ENCODE data around the gene ZP3. TPM values are rescaled to one million over a fixed set of nuclear protein-coding genes. Genes with fewer than 3 reads are reported as not detected.
"Not testable (repeated sequence)": the region's sequence is repeated elsewhere in the genome, so short reads cannot be mapped to it uniquely, and the experiment has no call there.

ZP3 gene
- total and polyA plus RNA-seq, 8 donors = 1.0 to 13.8 (median 3.1) TPM

DNA sequence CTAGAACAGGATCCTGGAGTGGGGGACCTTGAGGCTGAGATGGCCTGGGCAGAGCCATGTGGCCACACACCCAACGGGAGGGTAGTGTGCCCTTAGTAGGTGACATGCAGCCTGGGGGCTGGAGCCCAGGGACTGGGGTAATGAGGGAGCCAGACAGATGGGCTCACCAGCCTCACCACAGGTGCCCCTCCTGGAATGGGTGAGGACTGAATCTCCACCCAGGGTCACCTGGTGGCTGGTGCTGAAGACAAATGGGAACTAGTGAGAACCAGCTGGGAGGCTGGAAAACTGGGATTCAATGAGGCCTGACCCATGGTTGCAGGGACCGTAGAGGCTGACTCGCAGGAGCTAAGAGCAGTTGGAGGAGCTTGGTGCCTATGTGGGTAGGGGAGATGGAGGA lies 6.1 kb downstream of the ZP3 start:
- H3K27me3 ChIP-seq = no peaks in the 10 kb centered on the region
- H3K36me3 ChIP-seq = no peaks in the 10 kb centered on the region
- no peak overlapping the region for H3K27ac ChIP-seq
- no peak for ATAC-seq
- peaks cover 0 to 9% of the 10 kb centered on the region in 2 donors for H3K4me1 ChIP-seq
- TF ChIP-seq, protein P1, sequence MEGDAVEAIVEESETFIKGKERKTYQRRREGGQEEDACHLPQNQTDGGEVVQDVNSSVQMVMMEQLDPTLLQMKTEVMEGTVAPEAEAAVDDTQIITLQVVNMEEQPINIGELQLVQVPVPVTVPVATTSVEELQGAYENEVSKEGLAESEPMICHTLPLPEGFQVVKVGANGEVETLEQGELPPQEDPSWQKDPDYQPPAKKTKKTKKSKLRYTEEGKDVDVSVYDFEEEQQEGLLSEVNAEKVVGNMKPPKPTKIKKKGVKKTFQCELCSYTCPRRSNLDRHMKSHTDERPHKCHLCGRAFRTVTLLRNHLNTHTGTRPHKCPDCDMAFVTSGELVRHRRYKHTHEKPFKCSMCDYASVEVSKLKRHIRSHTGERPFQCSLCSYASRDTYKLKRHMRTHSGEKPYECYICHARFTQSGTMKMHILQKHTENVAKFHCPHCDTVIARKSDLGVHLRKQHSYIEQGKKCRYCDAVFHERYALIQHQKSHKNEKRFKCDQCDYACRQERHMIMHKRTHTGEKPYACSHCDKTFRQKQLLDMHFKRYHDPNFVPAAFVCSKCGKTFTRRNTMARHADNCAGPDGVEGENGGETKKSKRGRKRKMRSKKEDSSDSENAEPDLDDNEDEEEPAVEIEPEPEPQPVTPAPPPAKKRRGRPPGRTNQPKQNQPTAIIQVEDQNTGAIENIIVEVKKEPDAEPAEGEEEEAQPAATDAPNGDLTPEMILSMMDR (IDR thresholded peaks at IDR 0.05) = no peak
- no peak for DNase-seq
- intact Hi-C loops (cut with DNase I) = no loop called here
- no peak overlapping the region for H3K4me3 ChIP-seq
- H3K9me3 ChIP-seq = no peaks in the 10 kb centered on the region

DNA sequence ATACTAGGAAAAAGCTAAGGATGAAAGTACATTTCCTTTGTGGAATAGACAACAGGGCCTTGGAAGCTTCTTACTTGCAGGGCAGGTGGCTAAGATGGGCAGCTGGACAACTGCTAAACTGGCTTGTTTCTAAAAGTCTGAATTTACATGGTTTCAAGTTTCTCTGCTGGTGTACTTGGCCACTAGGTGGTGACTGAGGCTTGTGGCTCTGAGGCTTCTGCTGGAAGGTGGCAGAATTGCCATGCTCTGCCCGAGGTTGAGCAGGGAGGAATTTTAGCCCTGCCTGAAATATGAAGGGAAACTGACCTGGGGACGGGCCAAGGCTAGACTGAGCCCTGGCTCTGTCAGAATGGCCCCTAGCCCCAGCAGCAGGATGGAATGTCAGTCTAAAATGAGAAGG lies 13.1 kb downstream of the ZP3 start:
- TF ChIP-seq, protein P1 (IDR thresholded peaks at IDR 0.05) = peak; percentile 55 to 56
- H3K4me3 ChIP-seq; H3K4me1 ChIP-seq; intact Hi-C loops (cut with DNase I); H3K36me3 ChIP-seq; H3K9me3 ChIP-seq; H3K27me3 ChIP-seq; H3K27ac ChIP-seq: not testable (repeated sequence)
- peak; percentile 91 for ATAC-seq
- DNase-seq = peak; percentile 46 to 76 (median 66)

DNA sequence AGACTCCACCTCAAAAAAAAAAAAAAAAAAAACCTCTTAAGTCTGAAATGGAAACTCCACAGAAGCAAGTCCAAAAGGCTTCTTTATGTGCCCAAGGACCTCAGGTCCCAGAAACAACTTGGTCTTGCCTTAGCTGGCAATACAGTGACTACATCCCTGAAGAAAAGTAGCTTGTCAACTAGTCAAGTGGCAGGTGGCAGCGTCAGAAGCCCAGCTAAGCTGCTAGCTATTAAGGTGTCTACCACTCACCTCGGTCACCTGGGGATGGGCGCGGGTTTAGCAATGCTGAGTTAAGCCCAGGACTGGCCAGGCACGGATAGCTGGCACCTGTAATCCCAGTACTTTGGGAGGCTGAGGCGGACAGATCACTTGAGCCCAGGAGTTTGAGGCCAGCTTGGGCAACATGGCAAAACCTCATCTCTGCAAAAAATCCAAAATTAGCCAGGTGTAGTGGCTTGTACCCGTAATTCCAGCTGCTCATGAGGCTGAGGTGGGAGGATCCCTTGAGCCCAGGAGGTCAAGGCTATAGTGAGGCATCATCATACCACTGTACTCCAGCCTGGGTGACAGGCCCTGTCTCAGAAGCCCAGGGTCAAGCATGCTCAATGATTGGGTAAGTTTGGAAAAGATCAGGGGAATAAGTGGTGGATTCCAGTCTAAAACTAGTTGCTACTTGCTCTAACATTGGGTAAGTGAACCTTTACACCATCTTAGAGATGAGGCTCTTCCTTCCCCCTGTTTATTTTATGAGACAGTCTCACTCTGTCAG lies 14.6 kb downstream of the ZP3 start:
- H3K36me3 ChIP-seq; H3K27me3 ChIP-seq; H3K4me3 ChIP-seq; intact Hi-C loops (cut with DNase I); DNase-seq; H3K27ac ChIP-seq; H3K4me1 ChIP-seq; H3K9me3 ChIP-seq: not testable (repeated sequence)
- peak; percentile 33 for ATAC-seq

DNA sequence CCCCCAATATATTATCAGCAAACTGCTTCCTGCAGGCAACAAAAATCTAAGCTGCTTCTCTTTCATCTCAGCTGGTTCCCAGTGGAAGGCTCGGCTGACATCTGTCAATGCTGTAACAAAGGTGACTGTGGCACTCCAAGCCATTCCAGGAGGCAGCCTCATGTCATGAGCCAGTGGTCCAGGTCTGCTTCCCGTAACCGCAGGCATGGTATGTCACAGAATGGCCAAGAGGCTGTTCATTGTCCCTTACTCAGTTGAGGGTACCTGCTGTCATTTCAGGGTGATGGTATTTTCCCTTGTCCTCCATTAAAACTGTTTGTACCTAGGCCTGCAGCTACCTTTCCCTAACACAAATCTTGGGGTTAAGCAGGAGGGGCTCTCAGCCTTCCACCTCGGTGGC lies 15.7 kb downstream of the ZP3 start:
- intact Hi-C loops (cut with DNase I); H3K4me3 ChIP-seq; DNase-seq; H3K27me3 ChIP-seq; ATAC-seq; H3K9me3 ChIP-seq; H3K27ac ChIP-seq; H3K36me3 ChIP-seq: not testable (repeated sequence)
- H3K4me1 ChIP-seq = peaks cover 0 to 10% of the 10 kb centered on the region in 2 donors

DNA sequence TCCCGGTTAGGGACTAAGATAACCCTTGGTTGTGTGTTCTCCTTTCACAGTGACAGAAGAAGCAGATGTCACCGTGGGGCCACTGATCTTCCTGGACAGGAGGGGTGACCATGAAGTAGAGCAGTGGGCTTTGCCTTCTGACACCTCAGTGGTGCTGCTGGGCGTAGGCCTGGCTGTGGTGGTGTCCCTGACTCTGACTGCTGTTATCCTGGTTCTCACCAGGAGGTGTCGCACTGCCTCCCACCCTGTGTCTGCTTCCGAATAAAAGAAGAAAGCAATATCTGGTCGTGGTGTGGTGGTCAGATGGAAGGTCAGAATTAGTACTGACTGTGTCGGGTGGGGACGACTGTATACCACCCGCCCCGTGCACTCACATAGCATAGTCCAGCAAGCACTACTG lies 17.0 kb downstream of the ZP3 start:
- H3K27me3 ChIP-seq; DNase-seq; H3K4me3 ChIP-seq; H3K36me3 ChIP-seq; intact Hi-C loops (cut with DNase I); H3K27ac ChIP-seq; H3K9me3 ChIP-seq: not testable (repeated sequence)
- peaks cover 0 to 12% of the 10 kb centered on the region in 2 donors for H3K4me1 ChIP-seq
- ATAC-seq = peak; percentile 31

DNA sequence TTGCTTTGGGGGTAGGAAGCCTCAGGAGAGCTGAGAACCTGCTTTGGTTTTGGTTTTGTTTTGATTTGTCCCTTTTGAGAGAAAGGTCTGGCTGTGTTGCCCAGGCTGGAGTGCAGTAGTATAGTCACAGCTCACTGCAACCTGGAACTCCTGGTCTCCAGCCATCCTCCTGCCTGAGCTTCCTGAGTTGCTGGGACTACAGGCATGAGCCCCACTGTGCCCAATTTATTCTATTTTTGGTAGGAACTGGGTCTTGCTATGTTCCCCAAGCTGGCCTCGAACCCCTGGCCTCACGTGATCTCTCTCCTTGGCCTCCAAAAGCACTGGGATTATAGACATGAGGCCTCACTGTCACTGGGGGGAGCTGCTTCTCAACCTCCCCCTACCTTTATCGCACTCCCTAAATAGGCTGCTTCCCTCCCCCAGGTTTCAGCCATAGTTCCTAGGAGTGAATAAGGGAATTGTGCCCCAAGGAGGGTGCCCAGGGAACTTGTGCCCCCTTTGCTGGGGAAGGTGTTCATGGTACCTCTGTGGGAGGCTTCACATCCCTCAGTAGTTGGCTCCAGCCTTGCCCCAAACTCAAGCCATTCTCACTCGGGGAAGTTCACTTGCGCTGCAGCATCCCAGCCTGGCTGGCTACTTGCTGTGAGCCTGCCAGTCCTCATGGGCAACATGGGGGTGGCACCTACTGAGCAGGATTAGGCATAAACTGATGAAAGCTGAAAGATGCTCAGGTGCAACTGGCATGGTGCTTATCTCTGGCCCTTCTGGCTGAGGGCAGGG lies 18.1 kb downstream of the ZP3 start:
- DNase-seq; H3K27me3 ChIP-seq; H3K27ac ChIP-seq; H3K36me3 ChIP-seq; H3K4me3 ChIP-seq; intact Hi-C loops (cut with DNase I); H3K9me3 ChIP-seq; ATAC-seq: not testable (repeated sequence)
- peaks cover 0 to 12% of the 10 kb centered on the region in 2 donors for H3K4me1 ChIP-seq

DNA sequence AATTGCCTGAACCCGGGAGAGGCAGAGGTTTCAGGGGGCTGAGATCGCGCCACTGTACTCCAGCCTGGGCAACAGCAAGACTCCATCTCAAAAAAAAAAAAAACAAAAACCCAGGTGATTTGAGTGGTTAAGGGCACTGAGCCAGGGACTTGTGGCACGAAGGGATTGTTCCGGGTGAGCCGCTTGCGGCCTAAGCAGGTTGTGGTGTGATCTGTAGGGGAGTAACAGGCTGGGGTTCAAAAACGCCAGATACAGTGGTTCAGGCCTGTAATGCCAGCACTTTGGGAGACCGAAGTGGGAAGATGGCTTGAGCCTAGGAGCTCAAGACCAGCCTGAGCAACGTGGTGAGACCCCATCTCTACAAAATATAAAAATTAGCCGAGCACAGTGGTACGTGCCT lies 19.1 kb downstream of the ZP3 start:
- intact Hi-C loops (cut with DNase I) = not testable (repeated sequence)
- peaks cover 0 to 12% of the 10 kb centered on the region in 2 donors for H3K4me1 ChIP-seq
- ATAC-seq = peak; percentile 40

DNA sequence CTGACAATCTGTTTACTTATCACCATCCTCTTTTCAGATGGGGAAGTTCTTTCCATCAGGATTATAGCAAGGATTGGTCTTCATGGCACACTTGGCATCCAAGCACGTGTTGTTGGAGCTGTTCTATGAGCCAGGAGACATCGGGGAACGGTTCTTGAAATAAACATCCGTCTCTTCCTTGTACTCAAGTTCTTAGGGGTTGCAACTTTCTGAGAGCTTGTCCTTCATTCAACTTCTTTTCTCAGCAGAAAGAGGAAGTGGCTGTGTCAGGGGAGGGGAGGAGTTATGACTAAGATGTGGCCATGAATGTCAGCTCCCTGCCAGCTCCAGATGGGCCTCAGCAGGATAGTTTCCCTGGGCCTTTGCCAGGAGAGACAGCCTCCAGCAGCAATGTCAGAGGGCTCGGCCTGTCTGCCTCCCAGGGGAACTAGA lies 20.8 kb downstream of the ZP3 start:
- H3K9me3 ChIP-seq; H3K4me3 ChIP-seq; H3K27me3 ChIP-seq; H3K36me3 ChIP-seq; intact Hi-C loops (cut with DNase I): not testable (repeated sequence)
- ATAC-seq (peak; percentile 84), DNase-seq (peak in 3 of 4 donors; percentile 28 to 49 (median 38))
- peaks cover 0 to 12% of the 10 kb centered on the region in 2 donors for H3K4me1 ChIP-seq
- H3K27ac ChIP-seq = peak overlapping the region; percentile 53 to 86

More for the DNA sequence above, 19.1 kb downstream of the ZP3 start:
- H3K4me3 ChIP-seq, H3K27ac ChIP-seq, DNase-seq, H3K36me3 ChIP-seq, H3K9me3 ChIP-seq, H3K27me3 ChIP-seq: not testable (repeated sequence)

DNA sequence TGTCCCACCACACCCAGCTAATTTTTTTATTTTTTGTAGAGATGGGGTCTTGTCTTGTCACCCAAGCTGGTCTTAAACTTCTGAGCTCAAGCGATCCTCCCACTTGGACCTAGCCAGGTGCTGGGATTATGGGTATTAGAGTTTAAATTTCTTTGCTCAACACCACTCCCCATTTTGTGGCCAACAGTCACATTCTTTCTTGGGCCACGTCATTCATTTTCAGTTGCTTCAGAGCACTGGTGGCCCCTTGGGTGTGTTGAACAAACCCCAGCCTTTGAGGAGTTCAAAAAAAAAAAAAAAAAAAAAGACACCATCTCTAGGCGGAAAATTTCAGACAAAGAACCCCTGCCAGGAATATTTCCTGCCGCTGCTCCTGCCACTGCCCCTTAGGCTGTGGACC lies 32.3 kb downstream of the ZP3 start:
- H3K27ac ChIP-seq; DNase-seq; intact Hi-C loops (cut with DNase I); H3K36me3 ChIP-seq; H3K27me3 ChIP-seq; ATAC-seq; H3K4me1 ChIP-seq; H3K4me3 ChIP-seq; H3K9me3 ChIP-seq: not testable (repeated sequence)

DNA sequence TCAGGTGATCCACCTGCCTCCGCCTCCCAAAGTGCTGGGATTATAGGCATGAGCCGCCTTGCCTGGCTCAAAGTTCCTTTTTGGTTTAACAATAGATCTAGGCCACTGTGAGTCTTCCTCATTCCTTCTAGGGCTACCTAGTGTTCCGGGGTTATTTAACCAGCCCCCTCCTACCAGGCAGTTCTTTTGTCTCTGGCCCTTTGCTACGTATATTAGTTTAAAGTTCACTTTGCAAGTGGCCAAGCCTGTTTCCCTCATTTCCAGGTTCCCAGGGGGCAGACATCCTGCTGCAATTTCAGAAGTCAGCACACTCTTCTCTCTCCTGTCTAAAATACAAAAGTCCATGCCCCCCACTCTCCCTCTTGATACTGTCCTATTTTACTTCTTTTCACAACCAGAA lies 33.8 kb downstream of the ZP3 start:
- H3K4me1 ChIP-seq; intact Hi-C loops (cut with DNase I); DNase-seq; H3K27ac ChIP-seq; H3K27me3 ChIP-seq; H3K4me3 ChIP-seq; H3K36me3 ChIP-seq; H3K9me3 ChIP-seq; ATAC-seq: not testable (repeated sequence)

DNA sequence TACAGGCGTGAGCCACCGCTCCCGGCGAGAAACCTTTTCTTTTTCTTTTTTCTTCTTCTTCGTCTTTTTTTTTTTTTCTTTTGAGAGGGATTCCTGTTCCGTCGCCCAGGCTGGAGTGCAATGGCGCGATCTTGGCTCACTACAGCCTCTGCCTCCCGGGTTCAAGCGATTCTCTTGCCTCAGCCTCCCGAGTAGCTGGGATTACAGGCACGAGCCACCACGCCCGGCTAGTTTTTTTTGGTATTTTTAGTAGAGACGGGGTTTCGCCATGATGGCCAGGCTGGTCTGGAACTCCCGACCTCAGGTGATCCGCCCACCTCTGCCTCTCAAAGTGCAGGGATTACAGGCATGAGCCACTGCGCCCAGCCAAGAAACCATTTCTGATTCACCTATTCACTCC lies 36.0 kb downstream of the ZP3 start:
- H3K27ac ChIP-seq; ATAC-seq; H3K36me3 ChIP-seq; DNase-seq; H3K9me3 ChIP-seq; H3K27me3 ChIP-seq; H3K4me3 ChIP-seq; intact Hi-C loops (cut with DNase I); H3K4me1 ChIP-seq: not testable (repeated sequence)
